VCaP (cell line): Measurements from ENCODE around the gene GRAMD1B.

Experiments used
- H3K27ac ChIP-seq: fragments of 450-650 bp; 2 replicates; pipeline ENCODE4 v1.5.1; 2017
- TF ChIP-seq, protein P1 (sequence below): fragments of 450-650 bp; conservative IDR thresholded peaks from 2 replicates; pipeline ENCODE4 v1.5.1; 2017; ENCODE audit warnings: mild to moderate bottlenecking, moderate library complexity

GRAMD1B gene

GRCh38 chr11:123576082-123576481 is 146.0 kb downstream of the GRAMD1B start:
- no peak overlapping the region for H3K27ac ChIP-seq
- TF ChIP-seq, protein P1, sequence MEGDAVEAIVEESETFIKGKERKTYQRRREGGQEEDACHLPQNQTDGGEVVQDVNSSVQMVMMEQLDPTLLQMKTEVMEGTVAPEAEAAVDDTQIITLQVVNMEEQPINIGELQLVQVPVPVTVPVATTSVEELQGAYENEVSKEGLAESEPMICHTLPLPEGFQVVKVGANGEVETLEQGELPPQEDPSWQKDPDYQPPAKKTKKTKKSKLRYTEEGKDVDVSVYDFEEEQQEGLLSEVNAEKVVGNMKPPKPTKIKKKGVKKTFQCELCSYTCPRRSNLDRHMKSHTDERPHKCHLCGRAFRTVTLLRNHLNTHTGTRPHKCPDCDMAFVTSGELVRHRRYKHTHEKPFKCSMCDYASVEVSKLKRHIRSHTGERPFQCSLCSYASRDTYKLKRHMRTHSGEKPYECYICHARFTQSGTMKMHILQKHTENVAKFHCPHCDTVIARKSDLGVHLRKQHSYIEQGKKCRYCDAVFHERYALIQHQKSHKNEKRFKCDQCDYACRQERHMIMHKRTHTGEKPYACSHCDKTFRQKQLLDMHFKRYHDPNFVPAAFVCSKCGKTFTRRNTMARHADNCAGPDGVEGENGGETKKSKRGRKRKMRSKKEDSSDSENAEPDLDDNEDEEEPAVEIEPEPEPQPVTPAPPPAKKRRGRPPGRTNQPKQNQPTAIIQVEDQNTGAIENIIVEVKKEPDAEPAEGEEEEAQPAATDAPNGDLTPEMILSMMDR, result no peak

DNA sequence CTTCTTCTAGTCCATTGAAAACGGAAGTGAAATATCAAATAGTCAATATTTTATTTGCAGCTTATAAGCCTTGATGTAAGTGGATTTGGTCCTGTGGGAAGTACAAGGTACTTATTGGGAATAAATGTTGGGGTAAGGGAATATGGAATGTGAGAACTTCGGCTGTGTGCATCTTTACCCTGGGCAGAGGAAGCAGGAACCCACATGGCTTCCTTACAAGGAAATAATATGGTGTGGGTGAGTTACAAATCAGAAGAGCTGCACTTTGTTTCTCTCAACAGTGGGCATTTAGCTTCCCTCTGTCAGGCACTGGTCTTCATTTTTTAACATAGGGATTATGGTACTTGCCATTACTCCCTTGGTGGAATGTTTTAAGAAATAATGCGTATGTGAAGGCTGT is 146.4 kb downstream of the GRAMD1B start:
- no peak overlapping the region for H3K27ac ChIP-seq
- TF ChIP-seq, protein P1, result no peak

GRCh38 chr11:123577081-123577598 is 147.1 kb downstream of the GRAMD1B start:
- TF ChIP-seq, protein P1, result peak; percentile 97
- no peak overlapping the region for H3K27ac ChIP-seq

DNA sequence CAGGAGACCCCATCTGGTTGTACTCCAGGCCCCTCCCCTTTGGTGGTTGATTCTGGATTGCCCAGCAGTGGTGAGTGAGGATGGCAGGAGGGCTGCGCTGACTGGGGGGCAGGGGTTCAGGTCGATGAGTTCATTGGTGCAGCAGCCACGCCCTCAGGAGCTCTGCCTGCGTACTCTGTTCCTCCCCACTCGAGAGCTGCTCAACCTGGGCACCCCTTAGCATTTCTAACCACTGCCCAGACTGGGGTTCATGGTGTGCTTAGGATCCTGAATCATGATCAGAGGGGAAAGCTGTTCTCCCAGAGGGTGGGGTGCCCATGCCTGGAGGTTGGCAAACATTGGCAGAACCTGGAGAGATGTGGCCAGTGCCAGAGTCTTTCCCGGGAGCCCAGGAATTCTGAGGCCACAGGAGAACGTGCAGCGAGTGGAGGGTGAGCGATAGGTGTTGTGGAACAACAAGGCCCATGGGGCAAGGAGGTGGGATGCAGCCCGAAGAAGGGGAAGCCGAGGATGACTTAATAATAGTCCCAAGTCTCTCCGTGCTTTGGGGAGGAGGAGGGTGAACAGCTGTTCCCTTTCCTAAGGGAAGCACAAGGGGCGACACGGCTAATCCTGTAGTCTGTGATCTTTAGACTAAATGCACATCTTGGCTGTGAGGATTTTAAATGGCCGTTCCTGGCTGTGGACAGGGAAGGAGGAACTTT is 148.9 kb downstream of the GRAMD1B start:
- H3K27ac ChIP-seq, result no peak overlapping the region
- TF ChIP-seq, protein P1, result no peak

- TF ChIP-seq, protein P1, result no peak
- H3K27ac ChIP-seq, result no peak overlapping the region
Observed at GRCh38 chr11:123579482-123579812, 149.4 kb downstream of the GRAMD1B start.

DNA sequence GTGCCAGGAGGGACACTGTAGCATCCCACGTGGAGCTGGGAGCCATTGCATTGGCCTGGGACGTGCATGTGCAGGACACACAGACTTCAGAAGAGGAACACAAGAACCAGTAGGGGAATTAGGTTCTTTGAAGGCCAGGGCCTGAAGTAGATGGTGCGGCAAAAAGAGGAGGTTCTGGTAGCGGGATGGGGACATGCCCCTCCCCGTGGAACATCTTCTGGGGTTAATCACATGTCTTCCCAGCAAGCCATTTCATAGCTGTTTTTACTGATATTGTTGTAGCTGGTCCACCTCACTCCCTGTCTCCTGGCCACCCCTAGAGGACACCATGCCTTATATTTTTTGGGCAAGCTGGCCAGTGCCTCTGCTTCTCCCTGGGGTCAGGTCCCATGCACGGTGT is 150.1 kb downstream of the GRAMD1B start:
- TF ChIP-seq, protein P1, result no peak

GRCh38 chr11:123580557-123581275 is 150.6 kb downstream of the GRAMD1B start:
- H3K27ac ChIP-seq, result no peak overlapping the region
- TF ChIP-seq, protein P1, result peak; percentile 99

More for the DNA sequence above, 150.1 kb downstream of the GRAMD1B start:
- no peak overlapping the region for H3K27ac ChIP-seq
